HL-60/S4 treated with phorbol 12-myristate 13-acetate at 8.2 ng/mL for 4 days and 3 days (cell line): ENCODE results near the gene NECTIN4.

Experiments used
- in situ Hi-C: fragments of 300-500 bp; cut with MboI; formaldehyde crosslinking; loops from 2 replicates; pipeline ENCODE4 v1.15.0; 2022; ENCODE audit warnings: low sequenced_read_pairs

Gene NECTIN4

GRCh38 chr1:161113915-161114314 lies 24.6 kb upstream of the NECTIN4 start:
- in situ Hi-C loops: no loop called here

GRCh38 chr1:161111527-161111926 lies 22.2 kb upstream of the NECTIN4 start:
- in situ Hi-C loops: no loop called here

GRCh38 chr1:161111117-161111516 lies 21.8 kb upstream of the NECTIN4 start:
- in situ Hi-C loops: no loop called here

- in situ Hi-C loops: no loop called here
These were observed 17.1 kb upstream of the NECTIN4 start for GRCh38 chr1:161106431-161106830.

GRCh38 chr1:161100556-161100955 lies 11.2 kb upstream of the NECTIN4 start:
- in situ Hi-C loops: no loop called here

GRCh38 chr1:161099090-161099802 lies 9.9 kb upstream of the NECTIN4 start:
- in situ Hi-C loops: no loop called here

- in situ Hi-C loops: no loop called here
These were observed 9.1 kb upstream of the NECTIN4 start, which contains the start of gene KLHDC9 for GRCh38 chr1:161098210-161099068. Gene KLHDC9 (plus strand): TSS chr1:161098361. CDS start chr1:161098536, 175 bp downstream.

GRCh38 chr1:161096530-161096929 lies 7.2 kb upstream of the NECTIN4 start:
- in situ Hi-C loops: no loop called here

- in situ Hi-C loops: no loop called here
These were observed 6.7 kb upstream of the NECTIN4 start for GRCh38 chr1:161096015-161096414.

- in situ Hi-C loops: no loop called here
These were observed 5.9 kb upstream of the NECTIN4 start for GRCh38 chr1:161095230-161095629.

- in situ Hi-C loops: no loop called here
These were observed 5.1 kb upstream of the NECTIN4 start for GRCh38 chr1:161094481-161094880.

- in situ Hi-C loops: no loop called here
These were observed 3.3 kb upstream of the NECTIN4 start for GRCh38 chr1:161092621-161093028.

GRCh38 chr1:161091796-161092507 lies 2.6 kb upstream of the NECTIN4 start:
- in situ Hi-C loops: no loop called here

GRCh38 chr1:161091093-161091492 lies 1.7 kb upstream of the NECTIN4 start:
- in situ Hi-C loops: no loop called here

- in situ Hi-C loops: no loop called here
These were observed 1.3 kb upstream of the NECTIN4 start for GRCh38 chr1:161090617-161091016.

- in situ Hi-C loops: no loop called here
These were observed 580 bp upstream of the NECTIN4 start for GRCh38 chr1:161089938-161090337.

GRCh38 chr1:161088587-161089110 lies 709 bp downstream of the NECTIN4 start:
- in situ Hi-C loops: no loop called here

GRCh38 chr1:161086457-161086856 lies 2.9 kb downstream of the NECTIN4 start:
- in situ Hi-C loops: no loop called here

GRCh38 chr1:161085165-161085564 lies 4.2 kb downstream of the NECTIN4 start:
- in situ Hi-C loops: no loop called here

- in situ Hi-C loops: no loop called here
These were observed 4.8 kb downstream of the NECTIN4 start for GRCh38 chr1:161084597-161084988.
